Right lobe of liver (tissue), 4 donors: ENCODE measurements around the gene PSIP1.

ENCODE experiments used
- POLR2A ChIP-seq: fragments of 450-650 bp; IDR thresholded peaks from one replicate; pipeline ENCODE4 v1.6.1; 2017; ENCODE audit warnings: antibody characterized with exemption, mild to moderate bottlenecking
- TF ChIP-seq, protein P1 (sequence below), 4 donors: fragments of 200-600 bp in 3 of 4; fragments of 450-650 bp in 1 of 4; IDR thresholded peaks; one replicate each; pipeline versions ENCODE4 v1.5.1 to v1.8.0; 2016 to 2022; ENCODE audit warnings: antibody characterized with exemption in 4 of 4, mild to moderate bottlenecking in 2 of 4
- donor health status: DM: no; HTN: no; CAD: no.
- donor health status: DM: no; HTN: no; CAD: no.
- donor health status: DM: no; HTN: yes; CAD: no.

DNA sequence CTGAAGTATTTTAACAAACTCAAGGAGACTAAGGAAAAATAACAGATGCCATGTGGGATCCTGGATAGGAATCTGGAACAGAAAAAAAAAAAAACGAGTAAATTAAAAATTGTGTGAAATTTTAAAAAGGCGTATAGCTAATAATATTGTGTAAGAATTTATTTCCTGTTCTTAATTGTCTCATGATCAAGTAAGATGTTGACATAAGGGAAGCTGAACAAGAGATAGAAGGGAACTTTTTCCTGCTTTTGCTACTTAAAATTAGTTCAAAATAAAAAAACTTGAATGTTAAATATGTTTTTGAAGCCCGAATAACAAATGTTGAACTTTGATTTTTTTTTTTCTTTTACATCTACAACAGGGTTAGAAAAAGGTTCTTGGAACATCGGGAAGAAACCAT, 77.6 kb downstream of the PSIP1 start:
- TF ChIP-seq, protein P1, sequence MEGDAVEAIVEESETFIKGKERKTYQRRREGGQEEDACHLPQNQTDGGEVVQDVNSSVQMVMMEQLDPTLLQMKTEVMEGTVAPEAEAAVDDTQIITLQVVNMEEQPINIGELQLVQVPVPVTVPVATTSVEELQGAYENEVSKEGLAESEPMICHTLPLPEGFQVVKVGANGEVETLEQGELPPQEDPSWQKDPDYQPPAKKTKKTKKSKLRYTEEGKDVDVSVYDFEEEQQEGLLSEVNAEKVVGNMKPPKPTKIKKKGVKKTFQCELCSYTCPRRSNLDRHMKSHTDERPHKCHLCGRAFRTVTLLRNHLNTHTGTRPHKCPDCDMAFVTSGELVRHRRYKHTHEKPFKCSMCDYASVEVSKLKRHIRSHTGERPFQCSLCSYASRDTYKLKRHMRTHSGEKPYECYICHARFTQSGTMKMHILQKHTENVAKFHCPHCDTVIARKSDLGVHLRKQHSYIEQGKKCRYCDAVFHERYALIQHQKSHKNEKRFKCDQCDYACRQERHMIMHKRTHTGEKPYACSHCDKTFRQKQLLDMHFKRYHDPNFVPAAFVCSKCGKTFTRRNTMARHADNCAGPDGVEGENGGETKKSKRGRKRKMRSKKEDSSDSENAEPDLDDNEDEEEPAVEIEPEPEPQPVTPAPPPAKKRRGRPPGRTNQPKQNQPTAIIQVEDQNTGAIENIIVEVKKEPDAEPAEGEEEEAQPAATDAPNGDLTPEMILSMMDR (IDR thresholded peaks at IDR 0.05) = no peak
- TF ChIP-seq POLR2A = no peak
